Urothelium cell line (cell line): Measurements from ENCODE around the gene ZNF646.
A peak's percentile ranks its signal among the peaks of the same experiment; 100 is the strongest.

ENCODE experiments used
- DNase-seq: peaks from one replicate; pipeline ENCODE4 v3.0.0; 2011; ENCODE audit warnings: low spot score, mixed read lengths
- FAIRE-seq: peaks from 2 replicates; lab custom pipeline; 2011; peaks lifted over from hg19 to GRCh38; lab: Jason Lieb, UNC

Gene ZNF646

GRCh38 chr16:31073970-31074813 is at the start of gene ZNF646, which contains the start of gene ZNF668:
TSS of gene ZNF646 (plus strand) at chr16:31074422. CDS start at chr16:31076325, 1,903 bp downstream.
TSS of gene ZNF668 (minus strand) at chr16:31074240. CDS start at chr16:31064459, 9,781 bp downstream.
- DNase-seq (peak; percentile 93), FAIRE-seq (no peak)

- DNase-seq = no peak
- FAIRE-seq = no peak
These were observed 48.9 kb upstream of the ZNF646 start for GRCh38 chr16:31025339-31025738.

- FAIRE-seq (no peak), DNase-seq (no peak)
These were observed 45.0 kb upstream of the ZNF646 start for GRCh38 chr16:31029272-31029671.

DNA sequence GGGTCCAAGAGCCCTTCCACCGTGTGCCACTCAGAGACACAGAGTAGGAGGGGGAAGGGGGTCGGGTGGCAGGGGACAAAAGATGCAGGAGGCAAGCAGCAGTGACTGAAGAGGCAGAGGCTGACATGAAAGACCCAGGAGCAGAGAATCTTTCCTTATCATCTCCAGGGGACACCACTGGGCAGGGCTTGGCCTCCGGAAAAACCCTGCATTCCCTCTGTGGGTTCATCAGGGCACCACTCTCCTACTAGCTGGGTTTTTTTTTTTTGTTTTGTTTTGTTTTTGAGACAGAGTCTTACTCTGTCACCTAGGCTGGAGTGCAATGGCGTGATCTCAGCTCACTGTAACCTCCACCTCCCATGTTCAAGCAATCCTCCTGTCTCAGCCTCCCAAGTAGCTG is 42.9 kb upstream of the ZNF646 start:
- FAIRE-seq (no peak), DNase-seq (no peak)

DNA sequence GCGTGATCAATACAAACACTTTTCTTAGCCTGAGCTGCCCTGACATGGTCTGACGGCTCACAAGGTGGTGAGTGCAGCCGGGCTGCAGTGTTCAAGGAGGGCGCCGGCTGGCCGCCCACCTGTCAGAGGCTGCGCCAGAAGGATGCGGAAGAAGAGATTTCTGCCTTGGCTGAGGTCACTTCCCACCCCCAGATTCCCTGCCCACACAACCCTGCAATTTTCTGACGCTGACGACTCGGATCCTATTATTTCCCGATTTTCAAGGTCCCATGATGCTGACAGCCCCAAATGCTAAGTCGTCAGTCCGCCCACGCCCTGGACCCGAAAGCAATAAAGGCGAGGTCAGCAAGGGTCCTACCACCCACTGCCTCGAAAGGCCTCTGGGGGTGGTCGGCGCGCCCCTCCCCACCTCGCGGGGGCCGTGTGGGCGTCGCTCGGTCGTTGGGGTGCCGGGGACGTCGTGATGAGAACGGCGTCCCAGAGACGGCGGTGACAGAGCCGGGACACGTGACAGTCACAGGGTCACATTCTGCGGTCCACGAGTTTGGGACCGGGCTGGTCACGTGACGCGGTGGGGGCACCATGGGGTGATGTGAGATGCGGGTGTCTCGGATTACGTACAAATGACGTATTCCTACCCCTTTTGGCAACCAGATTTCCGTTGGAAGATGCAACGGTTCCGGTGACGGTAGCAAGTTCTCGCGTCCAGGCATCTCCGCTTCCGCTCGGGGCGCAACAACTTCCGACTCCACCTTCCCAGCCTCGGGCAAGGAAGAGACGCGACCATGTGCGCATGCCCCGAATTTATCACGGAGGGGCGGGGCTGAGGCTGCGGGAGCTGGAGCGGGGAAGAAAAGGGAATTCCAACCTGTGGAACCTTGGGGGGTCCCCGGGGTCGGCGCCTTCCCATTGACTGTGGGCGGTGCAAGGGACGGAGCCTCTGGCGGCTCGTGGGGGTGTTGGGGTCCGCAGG is 41.2 kb upstream of the ZNF646 start, which contains the start of gene STX4:
STX4 (plus strand) TSS at position 823 of the 973 bp plus-strand sequence. CDS start 248 bp downstream, outside the sequence.
- FAIRE-seq (no peak), DNase-seq (peak; percentile 92)

DNA sequence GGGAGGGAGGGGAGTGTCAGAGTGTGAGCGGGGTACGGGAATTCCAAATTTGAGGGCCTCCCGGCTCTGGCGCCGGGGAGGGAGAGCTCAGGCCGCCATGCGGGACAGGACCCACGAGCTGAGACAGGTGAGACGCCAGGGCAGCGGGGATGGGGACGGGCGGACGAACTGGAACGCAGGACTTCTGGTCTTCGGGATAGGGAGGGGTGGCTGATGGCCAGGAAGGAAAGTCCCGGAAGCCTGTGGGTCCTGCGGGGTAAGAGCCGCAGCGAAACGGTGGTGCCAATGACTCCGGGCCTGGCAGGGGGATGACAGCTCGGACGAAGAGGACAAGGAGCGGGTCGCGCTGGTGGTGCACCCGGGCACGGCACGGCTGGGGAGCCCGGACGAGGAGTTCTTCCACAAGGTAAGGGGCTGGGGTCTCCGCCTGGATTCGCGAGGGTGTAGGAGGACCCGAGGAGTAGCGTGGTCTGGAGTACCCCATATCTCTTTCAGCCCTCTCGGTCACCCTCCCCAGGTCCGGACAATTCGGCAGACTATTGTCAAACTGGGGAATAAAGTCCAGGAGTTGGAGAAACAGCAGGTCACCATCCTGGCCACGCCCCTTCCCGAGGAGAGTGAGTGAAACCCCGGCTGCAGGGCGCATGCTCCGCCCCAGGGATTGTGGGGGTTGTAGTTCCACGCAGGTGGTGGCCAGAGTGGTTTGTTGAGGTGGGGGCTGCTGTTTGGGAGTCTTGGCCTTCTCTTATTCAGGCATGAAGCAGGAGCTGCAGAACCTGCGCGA is 40.3 kb upstream of the ZNF646 start:
- no peak for FAIRE-seq
- peak; percentile 93 for DNase-seq

DNA sequence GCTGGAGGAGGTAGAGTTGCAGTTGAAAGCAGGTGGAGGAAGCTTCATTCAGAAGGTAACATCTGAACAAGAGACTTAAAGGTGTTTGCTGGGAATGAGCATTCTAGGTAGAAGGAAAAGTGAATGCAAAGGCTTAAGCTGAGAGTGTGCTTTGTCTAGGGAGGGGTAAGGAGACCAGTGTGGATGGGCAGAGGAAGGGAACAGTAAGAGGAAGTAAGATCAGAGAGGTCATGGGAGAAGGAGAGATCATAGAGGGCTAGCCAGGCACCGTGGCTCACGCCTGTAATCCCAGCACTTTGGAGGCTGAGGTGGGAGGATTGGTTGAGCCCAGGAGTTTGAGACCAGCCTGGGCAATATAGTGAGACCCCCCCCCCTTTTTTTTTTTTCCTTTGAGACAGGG is 37.5 kb upstream of the ZNF646 start:
- FAIRE-seq (no peak), DNase-seq (no peak)

DNA sequence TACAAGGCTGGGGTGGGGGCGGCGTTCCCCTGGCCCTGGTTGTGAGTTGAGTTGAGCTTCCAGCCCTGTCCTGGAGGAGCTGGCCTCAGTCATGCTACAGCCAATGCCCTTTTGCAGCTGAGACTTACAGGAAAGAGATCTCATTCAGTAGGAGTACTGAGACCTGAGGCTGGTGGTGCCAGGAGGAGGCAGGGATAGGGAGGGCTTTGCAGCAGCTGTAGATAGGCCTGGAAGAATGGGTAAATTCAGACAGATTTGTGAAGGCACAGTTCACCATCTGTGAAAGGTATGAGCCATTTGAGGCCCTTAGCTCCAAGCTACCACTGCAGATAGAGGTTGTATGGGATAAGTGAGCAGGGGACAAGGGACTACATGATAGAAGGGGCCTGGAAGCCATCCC is 35.2 kb upstream of the ZNF646 start:
- FAIRE-seq (no peak), DNase-seq (no peak)

- FAIRE-seq (no peak), DNase-seq (no peak)
These were observed 31.4 kb upstream of the ZNF646 start for GRCh38 chr16:31042866-31043265.

- FAIRE-seq (no peak), DNase-seq (no peak)
These were observed 30.9 kb upstream of the ZNF646 start for GRCh38 chr16:31043352-31043751.

GRCh38 chr16:31043898-31044481 is 30.2 kb upstream of the ZNF646 start:
- no peak for FAIRE-seq
- no peak for DNase-seq

GRCh38 chr16:31050280-31051030 is 23.8 kb upstream of the ZNF646 start:
- no peak for DNase-seq
- FAIRE-seq = no peak

DNA sequence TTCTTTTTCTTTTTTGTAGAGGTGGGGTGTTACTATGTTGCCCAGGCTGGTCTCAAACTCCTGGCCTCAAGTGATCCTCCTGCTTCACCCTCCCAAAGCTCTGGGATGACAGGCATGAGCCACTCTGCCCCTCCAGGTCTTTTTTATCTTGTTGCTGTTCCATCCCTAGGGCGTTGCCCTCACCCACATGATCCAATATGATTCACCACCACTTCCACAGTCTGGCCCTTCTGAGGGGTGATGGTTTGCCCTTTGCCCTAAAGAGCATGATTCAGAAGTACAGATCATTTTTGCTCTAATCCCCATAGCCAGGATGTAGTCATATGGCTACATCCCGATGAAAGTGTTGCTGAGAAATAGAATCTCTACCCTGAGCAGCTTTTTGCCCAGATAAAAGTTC is 22.1 kb upstream of the ZNF646 start:
- DNase-seq = peak; percentile 79

DNA sequence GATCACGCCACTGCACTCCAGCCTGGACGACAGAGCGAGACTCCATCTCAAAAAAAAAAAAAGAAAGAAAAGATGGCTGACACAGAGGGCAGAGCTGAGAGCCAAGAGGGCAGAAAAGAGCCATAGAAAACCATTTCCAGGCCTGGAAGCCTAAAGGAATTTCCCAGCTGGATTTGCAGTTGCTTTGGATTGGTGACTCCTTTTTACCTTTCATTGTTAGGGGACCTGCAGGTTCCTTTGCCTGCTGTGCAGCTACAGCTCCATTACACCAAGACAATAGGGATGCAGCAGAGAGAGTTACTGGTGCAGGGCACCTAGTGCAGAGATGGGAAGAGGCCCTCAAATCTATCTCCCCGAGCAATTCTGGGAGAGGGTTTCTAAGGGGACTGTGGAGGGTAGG is 18.6 kb upstream of the ZNF646 start:
- DNase-seq = no peak
- no peak for FAIRE-seq

More for the DNA sequence above, 22.1 kb upstream of the ZNF646 start:
- FAIRE-seq = no peak

- no peak for FAIRE-seq
- no peak for DNase-seq
These were observed 13.0 kb upstream of the ZNF646 start for GRCh38 chr16:31061126-31061812.

GRCh38 chr16:31061813-31062440 is 12.3 kb upstream of the ZNF646 start:
- no peak for DNase-seq

DNA sequence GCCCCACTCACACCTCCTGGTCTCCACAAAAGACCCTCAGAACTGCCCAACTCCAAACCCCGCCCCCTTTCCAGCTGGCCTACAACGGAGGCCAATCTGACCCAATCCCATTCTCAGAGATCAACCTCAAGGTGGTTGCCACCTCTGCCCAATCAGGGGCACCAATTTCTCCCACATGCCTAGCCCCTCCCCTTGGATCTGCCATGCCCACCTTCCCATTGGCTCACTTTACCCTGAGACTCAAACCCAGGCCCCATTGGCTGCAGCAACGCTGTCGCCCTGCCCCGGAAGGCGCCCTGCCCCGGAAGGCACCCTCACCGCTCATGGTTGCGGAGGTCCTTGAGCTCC is 10.8 kb upstream of the ZNF646 start:
- FAIRE-seq = no peak
- DNase-seq = no peak

More at GRCh38 chr16:31061813-31062440, 12.3 kb upstream of the ZNF646 start:
- no peak for FAIRE-seq

DNA sequence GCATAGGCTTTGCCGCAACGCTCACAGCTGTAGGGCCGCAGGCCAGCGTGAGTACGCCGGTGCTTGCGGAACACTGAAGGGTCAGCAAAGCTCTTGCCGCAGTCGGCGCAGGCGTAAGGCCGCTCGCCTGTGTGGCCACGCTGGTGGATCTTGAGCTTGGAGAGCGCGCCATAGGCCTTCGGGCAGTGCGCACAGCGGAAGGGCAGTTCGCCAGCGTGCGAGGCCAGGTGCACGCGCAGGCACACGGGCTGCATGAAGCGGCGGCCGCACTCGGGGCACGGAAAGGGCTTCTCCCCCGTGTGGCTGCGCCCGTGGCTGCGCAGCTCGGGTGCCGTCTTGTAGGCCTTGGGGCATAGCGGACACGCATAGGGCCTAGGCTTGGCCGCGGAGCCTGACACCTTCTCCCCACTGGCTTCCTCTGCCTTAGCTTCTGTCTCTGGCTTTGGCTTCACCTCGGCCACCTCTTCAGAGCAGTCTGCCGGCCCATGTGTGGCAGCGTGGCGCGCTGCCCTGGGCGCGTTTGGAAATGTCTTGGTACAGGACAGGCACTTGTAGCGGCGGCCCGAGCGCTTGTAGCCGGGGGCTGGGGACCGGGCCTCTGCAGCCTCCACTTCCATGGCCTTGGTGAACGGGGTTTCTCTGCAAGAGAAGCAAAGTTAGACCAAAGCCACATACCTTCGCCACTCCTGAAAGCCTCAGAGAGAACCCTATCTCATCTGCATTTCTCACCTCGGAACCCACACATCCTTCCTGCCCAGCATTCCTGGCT is 10.2 kb upstream of the ZNF646 start:
- DNase-seq = no peak
- FAIRE-seq = no peak
